Testis (tissue), 3 donors: ENCODE results near the gene PEX13. TPM values are rescaled to one million over a fixed set of nuclear protein-coding genes. Genes with fewer than 3 reads are reported as not detected.

Experiments
- DNase-seq: peaks from one replicate; pipeline ENCODE4 v3.0.0-alpha.2; 2019
- H3K27ac ChIP-seq, 2 donors: fragments of 200-600 bp; sonication (generic); one replicate each; pipeline ENCODE4 v1.5.1; 2019
- H3K27me3 ChIP-seq: fragments of 200-600 bp; sonication (generic); one replicate; pipeline ENCODE4 v1.5.1; 2019
- H3K36me3 ChIP-seq: fragments of 200-600 bp; sonication (generic); one replicate; pipeline ENCODE4 v1.5.1; 2017; ENCODE audit warnings: low read depth; ENCODE audit errors: missing control alignments
- H3K4me1 ChIP-seq: fragments of 200-600 bp; sonication (generic); one replicate; pipeline ENCODE4 v1.5.1; 2019
- H3K4me3 ChIP-seq, 2 donors: fragments of 200-600 bp; sonication (generic); one replicate each; pipeline ENCODE4 v1.5.1; 2017 to 2019
- H3K9me3 ChIP-seq: fragments of 200-600 bp; sonication (generic); one replicate; pipeline ENCODE4 v1.5.1; 2017
- POLR2A ChIP-seq: fragments of 450-650 bp; IDR thresholded peaks from one replicate; pipeline ENCODE4 v1.6.1; 2017; ENCODE audit warnings: antibody characterized with exemption, mild to moderate bottlenecking, moderate library complexity
- WGBS, 2 donors: methylation state at CpG; one replicate each; pipeline ENCODE4 v1.1.5; 2018; 5-methylcytosine and 5-hydroxymethylcytosine counted together
- intact Hi-C: fragments of 100-400 bp; cut with DNase I; formaldehyde crosslinking; loops from one replicate; pipeline ENCODE4 v1.15.1; 2023; ENCODE audit warnings: low total_unique reads
- polyA plus RNA-seq: library from polyadenylated mRNA; stranded (reverse); fragments of 350-450 nt; fragmentation: Illumina TruSeq; extraction: RNeasy Lipid Tissue Mini Kit (QIAGEN cat#74804); gene quantifications from one replicate; pipeline ENCODE4 v1.2.3, GENCODE V29; 2014; ENCODE audit warnings: low read depth, low replicate concordance; ENCODE audit not compliant: insufficient read depth
- total RNA-seq, 2 donors: library from RNA; depleted of rRNA; stranded (reverse); fragments of >200 nt; gene quantifications; one replicate each; pipeline ENCODE4 v1.2.3, GENCODE V29; 2016
- TF ChIP-seq, protein P1 (sequence below), 3 experiments: fragments of 450-650 bp in 2 of 3; fragments of 200-600 bp in 1 of 3; sonication (generic) in 1 of 3; IDR thresholded peaks; one replicate each; pipeline ENCODE4 v1.5.1; 2016 to 2019; ENCODE audit warnings: antibody characterized with exemption in 3 of 3, mild to moderate bottlenecking in 2 of 3, moderate library complexity in 1 of 3

PEX13 gene
- total and polyA plus RNA-seq, 3 donors from 2014 or later: 34.6 to 44.3 (median 39.0) TPM

DNA sequence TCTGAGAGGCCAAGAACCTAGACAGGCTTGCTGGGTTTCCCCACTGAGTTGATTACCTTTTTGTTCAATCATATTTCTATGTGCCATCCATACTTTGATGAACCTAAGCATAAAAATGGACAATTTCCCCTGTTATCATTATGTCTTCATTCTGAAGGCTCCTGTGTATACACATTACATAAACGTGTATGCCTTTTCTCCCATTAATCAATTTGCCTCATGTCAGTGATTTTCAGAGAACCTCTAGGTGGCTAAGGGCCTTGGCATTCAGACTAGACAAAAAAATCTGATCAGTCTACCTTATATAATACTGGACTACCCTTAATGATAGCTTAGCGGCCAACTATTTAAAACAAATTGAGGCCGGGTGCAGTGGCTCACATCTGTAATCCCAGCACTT, 4.1 kb upstream of the PEX13 start:
- TF ChIP-seq POLR2A: no peak
- TF ChIP-seq, protein P1, sequence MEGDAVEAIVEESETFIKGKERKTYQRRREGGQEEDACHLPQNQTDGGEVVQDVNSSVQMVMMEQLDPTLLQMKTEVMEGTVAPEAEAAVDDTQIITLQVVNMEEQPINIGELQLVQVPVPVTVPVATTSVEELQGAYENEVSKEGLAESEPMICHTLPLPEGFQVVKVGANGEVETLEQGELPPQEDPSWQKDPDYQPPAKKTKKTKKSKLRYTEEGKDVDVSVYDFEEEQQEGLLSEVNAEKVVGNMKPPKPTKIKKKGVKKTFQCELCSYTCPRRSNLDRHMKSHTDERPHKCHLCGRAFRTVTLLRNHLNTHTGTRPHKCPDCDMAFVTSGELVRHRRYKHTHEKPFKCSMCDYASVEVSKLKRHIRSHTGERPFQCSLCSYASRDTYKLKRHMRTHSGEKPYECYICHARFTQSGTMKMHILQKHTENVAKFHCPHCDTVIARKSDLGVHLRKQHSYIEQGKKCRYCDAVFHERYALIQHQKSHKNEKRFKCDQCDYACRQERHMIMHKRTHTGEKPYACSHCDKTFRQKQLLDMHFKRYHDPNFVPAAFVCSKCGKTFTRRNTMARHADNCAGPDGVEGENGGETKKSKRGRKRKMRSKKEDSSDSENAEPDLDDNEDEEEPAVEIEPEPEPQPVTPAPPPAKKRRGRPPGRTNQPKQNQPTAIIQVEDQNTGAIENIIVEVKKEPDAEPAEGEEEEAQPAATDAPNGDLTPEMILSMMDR (IDR thresholded peaks at IDR 0.05): no peak
- no peak overlapping the region for H3K27ac ChIP-seq

DNA sequence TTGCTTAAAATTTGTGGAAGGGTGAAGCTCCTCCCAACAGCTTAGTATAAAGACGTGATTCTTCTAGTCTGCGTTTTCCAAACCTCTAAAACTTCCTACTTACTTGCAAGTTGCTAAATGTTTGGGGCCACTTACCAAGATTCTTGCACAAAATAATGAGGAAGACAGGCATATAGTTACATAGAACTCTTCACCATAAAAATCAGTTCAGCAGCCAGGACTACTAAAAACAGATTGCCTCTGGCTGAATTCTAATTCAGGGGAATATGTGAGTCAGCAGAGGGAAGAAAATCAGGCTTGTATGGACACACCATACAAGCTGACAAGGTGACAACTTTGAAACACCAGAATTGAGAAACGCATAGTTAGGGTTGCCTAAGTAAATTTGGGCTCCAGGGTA, 2.8 kb upstream of the PEX13 start:
- no peaks in the 10 kb centered on the region for H3K36me3 ChIP-seq
- 59 to 80% methylated on average over 3 of the region's 3 CpGs for WGBS, 2 donors
- no peak for DNase-seq
- H3K9me3 ChIP-seq: no peaks in the 10 kb centered on the region
- no peak overlapping the region for H3K4me3 ChIP-seq
- H3K27me3 ChIP-seq: no peaks in the 10 kb centered on the region
- TF ChIP-seq POLR2A: no peak
- TF ChIP-seq, protein P1 (IDR thresholded peaks at IDR 0.05): no peak
- H3K27ac ChIP-seq: no peak overlapping the region
- intact Hi-C loops: no loop called here
- peaks cover 16% of the 10 kb centered on the region for H3K4me1 ChIP-seq

More for the DNA sequence above, 4.1 kb upstream of the PEX13 start:
- Histone ChIP-seq H3K36me3 (no peaks in the 10 kb centered on the region), H3K4me3 (no peak overlapping the region), H3K9me3 (no peaks in the 10 kb centered on the region), H3K4me1 (peaks cover 9% of the 10 kb centered on the region), H3K27me3 (no peaks in the 10 kb centered on the region)
- intact Hi-C loops: no loop called here
- 74 to 81% methylated on average over 3 of the region's 3 CpGs for WGBS, 2 donors
- DNase-seq: no peak

DNA sequence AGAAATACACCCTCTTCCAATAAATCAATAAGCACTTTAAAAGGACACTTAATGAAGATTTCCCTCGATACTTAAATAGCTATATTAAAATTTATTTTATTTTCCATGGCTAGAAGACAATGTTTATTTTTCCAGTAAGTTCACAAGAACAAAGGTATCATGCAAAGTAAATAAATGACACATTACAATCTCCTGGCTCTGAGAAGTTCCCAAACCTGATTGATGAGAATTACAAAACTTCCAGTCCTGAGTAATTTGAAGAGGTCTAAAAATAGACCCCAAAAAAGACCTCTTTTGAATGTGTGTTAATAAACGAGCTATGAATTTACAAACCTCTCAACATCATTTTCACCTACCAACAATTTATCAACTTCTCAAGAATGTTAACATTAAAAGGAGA, 1.5 kb upstream of the PEX13 start:
- DNase-seq: no peak
- intact Hi-C loops: no loop called here
- H3K36me3 ChIP-seq: no peaks in the 10 kb centered on the region
- TF ChIP-seq POLR2A: no peak
- TF ChIP-seq, protein P1 (IDR thresholded peaks at IDR 0.05): no peak
- 27% methylated on average over 2 of the region's 2 CpGs for WGBS, 2 donors
- H3K9me3 ChIP-seq: no peaks in the 10 kb centered on the region
- H3K4me1 ChIP-seq: peaks cover 16% of the 10 kb centered on the region
- H3K27ac ChIP-seq: no peak overlapping the region
- H3K4me3 ChIP-seq: no peak overlapping the region
- no peaks in the 10 kb centered on the region for H3K27me3 ChIP-seq

DNA sequence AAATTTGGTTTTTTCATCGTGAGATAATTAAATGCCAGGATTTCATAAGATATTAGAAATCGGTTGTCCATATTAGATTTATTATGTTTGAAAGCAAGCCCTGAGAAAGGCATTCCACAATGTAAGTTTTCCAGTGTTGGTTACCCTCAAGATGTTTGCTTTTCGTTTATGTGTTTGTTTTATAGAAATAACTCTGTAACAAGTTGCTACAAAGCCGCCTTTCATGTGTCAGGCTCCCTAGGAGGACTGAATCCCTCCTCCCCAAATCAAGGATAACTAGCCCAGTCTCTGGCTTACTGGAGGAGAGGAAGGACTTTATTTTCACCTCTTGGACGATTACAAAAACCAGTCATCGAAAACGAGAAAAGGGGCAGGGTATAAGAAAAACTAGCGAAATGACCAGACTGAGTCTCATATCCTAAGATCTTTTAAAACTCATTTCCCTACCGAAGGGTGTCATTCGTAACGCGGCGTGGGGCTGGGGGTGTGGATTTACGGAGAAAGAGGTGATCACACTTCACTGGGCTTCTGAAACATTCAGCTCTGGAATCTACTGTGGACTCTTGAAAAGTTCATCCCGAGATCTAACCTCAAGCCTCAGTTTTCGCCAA, 1.0 kb upstream of the PEX13 start:
- no peak for DNase-seq
- Histone ChIP-seq H3K4me1 (peaks cover 16% of the 10 kb centered on the region), H3K4me3 (peak overlapping the region; percentile 85 to 88), H3K9me3 (no peaks in the 10 kb centered on the region), H3K36me3 (no peaks in the 10 kb centered on the region), H3K27ac (peak overlapping the region; percentile 88 to 93), H3K27me3 (no peaks in the 10 kb centered on the region)
- no peak for TF ChIP-seq POLR2A
- TF ChIP-seq, protein P1 (IDR thresholded peaks at IDR 0.05): no peak
- WGBS, 2 donors: 2% methylated on average over 16 of the region's 16 CpGs
- intact Hi-C loops: no loop called here

DNA sequence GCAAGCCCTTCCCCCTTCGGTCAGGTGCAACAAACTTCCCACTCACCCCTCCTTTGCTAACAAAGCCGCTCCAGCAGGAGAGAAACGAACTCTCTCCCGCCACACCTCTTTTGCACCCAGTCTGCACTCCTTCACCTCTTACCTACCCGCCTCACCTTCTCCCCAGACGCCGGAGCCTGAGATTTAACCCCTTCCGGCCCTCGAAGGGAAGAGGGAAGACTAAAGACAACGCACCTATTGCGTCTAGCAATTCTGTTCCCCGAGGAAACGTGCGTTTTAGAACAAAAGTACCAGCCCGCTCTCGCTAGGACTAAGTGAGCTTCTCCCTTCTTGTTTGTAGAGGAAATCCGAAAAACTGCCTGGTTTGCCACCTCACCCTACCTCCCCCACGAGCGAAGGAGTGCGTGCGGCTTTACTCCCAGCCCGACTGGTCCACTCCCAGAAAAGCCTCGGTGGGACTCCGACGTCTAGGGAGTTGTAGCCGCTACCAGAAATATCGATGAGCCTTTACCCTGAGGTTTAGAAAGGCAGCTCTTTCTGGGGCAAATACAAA, 441 bp upstream of the PEX13 start:
- H3K4me1 ChIP-seq: peaks cover 16% of the 10 kb centered on the region
- TF ChIP-seq, protein P1 (IDR thresholded peaks at IDR 0.05): peak in 1 of 3 experiments; percentile 4
- TF ChIP-seq POLR2A: no peak
- H3K36me3 ChIP-seq: no peaks in the 10 kb centered on the region
- H3K27me3 ChIP-seq: no peaks in the 10 kb centered on the region
- H3K9me3 ChIP-seq: no peaks in the 10 kb centered on the region
- DNase-seq: peak; percentile 86
- 0% methylated on average over 26 to 27 of the region's 27 CpGs for WGBS, 2 donors
- peak overlapping the region; percentile 88 to 93 for H3K27ac ChIP-seq
- H3K4me3 ChIP-seq: peak overlapping the region; percentile 85 to 88
- intact Hi-C loops: no loop called here
